ENCODE results near the gene SHKBP1.
"Not testable (repeated sequence)": the region's sequence is repeated elsewhere in the genome, so short reads cannot be mapped to it uniquely, and the experiment has no call there.

SHKBP1 gene

GRCh38 chr19:40556953-40557530, 19.6 kb upstream of the SHKBP1 start:
- DNase-seq = no peak

GRCh38 chr19:40559394-40559793, 17.3 kb upstream of the SHKBP1 start:
- no peak for DNase-seq

- DNase-seq = no peak
Measured at GRCh38 chr19:40560092-40560507, 16.6 kb upstream of the SHKBP1 start.

DNA sequence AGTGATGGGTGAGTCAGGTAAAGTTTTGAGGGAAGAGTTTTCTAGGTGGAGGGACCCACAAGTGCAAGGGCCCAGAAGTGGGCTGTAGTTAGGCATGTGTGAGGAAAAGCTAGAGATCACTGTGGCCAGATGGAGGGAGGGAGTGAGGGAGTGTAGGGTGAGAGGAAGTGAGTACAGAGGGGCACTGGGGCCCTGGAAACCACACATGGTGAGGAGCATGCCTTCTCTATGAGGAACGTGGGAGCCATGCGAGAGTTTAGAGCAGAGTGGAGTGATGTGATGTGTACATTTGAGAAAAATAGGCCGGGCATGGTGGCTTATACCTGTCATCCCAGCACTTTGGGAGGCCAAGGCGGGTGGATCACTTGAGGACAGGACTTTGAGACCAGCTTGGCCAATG, 14.7 kb upstream of the SHKBP1 start:
- no peak for DNase-seq

GRCh38 chr19:40564535-40564934, 12.1 kb upstream of the SHKBP1 start:
- DNase-seq = not testable (repeated sequence)

DNA sequence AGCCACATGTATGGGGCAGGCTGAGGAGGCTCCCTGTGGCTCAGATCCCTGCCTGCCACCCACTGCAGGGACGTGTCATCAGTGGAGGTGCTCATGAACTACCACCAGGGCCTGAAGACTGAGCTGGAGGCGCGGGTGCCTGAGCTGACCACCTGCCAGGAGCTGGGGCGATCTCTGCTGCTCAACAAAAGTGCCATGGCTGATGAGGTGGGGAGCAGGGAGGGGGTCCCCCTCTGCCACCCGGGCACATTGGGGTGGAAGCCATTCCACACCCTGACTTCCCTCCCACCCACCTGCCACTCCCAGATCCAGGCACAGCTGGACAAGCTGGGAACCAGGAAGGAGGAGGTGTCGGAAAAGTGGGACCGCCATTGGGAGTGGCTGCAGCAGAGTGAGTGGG, 11.3 kb upstream of the SHKBP1 start:
- DNase-seq = no peak

GRCh38 chr19:40565910-40566495, 10.7 kb upstream of the SHKBP1 start:
- DNase-seq = no peak

GRCh38 chr19:40567040-40567749, 9.5 kb upstream of the SHKBP1 start:
- no peak for DNase-seq

DNA sequence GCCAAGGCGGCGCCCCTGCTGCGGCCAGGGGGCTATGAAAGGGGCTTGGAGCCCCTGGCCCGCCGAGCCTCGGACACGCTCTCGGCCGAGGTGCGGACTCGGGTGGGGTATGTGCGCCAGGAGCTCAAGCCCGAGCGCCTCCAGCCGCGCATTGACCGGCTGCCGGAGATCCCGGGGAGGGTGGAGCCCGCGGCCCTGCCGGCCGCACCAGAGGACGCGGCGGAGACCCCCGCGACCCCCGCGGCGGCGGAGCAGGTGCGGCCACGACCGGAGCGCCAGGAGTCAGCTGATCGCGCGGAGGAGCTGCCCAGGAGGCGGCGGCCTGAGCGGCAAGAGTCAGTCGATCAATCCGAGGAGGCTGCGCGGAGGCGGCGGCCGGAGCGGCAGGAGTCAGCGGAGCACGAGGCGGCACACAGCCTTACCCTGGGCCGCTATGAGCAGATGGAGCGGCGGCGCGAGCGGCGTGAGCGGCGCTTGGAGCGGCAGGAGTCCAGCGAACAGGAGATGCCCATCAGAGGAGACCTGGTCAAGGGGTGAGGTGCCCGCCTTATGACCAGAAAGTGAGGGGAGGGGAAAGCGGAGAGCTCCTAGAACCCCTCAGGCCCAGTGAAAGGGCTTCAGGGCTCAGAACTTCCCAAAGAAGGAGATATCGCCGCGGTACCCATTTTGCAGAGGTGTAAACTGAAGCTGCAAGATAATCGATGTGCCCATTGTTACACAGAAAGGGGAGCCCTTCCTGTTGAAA, 8.8 kb upstream of the SHKBP1 start:
- DNase-seq = no peak

DNA sequence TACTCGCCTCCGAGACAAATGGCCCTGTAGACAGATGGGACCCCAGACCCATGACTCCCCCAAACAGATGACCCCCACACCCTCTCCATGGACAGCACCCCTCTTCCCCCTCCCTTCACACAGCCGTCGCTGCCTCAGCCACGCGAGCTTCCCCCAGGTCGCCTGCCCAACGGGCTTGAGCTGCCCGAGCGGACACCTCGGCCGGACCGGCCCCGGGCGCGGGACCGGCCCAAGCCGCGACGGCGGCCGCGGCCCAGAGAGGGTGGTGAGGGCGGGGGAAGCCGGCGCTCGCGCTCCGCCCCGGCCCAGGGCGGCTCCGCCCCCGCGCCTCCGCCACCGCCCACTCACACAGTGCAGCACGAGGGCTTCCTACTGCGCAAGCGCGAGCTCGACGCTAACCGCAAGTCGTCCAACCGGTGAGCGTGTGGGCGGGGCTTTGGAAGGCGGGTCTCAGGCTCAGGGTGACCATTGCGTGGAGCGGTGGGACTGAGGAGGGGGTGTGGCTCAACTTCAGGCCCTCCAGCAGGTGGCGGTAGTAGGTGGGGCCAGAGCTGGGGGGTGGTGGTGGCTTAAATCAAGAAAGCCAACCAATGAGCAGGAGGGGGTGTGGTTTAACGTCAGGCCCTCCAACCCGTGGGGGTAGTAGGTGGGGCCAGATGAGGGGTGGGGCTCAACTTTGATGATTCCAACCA, 6.2 kb upstream of the SHKBP1 start:
- DNase-seq = peak; percentile 93

GRCh38 chr19:40571005-40571318, 5.7 kb upstream of the SHKBP1 start:
- DNase-seq = no peak

DNA sequence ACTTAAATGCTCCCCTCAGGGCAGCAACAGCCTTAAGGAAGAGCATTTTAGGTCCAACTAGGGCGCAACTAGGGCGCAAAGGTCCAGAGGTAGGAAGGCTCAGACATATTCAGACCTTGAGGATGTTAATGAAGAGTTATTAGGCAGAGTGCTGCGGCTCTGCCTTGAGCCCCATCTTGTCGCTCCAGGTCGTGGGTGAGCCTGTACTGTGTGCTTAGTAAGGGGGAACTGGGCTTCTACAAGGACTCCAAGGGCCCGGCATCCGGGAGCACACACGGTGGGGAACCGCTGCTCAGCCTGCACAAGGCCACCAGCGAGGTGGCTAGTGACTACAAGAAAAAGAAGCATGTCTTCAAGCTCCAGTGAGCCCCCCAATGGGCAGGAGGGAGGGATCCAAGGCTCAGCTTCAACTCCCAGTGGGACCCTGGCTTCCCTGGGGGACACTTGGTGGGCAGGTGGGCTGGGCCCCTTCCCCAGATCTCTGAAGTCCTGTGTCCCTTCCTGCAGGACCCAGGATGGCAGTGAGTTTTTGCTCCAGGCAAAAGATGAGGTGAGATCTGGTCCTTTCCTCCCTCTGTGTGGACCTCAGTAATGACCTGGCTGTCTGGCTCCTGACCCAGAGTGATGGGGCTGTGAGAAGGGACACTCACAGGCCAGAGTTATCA, 4.7 kb upstream of the SHKBP1 start:
- DNase-seq = no peak

DNA sequence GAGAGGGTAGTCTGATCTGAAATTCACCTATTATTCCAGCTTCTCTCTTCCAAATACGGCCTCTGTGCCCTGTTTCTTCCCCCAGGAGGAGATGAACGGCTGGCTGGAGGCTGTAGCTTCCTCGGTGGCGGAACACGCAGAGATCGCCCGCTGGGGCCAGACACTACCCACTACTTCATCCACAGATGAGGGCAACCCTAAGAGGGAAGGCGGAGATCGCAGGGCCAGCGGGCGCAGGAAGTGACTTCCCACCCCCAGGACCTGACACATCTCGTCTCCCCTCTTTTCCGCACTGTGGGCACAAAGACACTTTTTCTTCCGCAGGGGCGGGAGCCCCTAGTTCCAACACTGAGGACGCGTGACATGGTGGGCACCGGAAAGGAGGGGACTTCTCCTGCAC, 1.3 kb upstream of the SHKBP1 start:
- no peak for DNase-seq

DNA sequence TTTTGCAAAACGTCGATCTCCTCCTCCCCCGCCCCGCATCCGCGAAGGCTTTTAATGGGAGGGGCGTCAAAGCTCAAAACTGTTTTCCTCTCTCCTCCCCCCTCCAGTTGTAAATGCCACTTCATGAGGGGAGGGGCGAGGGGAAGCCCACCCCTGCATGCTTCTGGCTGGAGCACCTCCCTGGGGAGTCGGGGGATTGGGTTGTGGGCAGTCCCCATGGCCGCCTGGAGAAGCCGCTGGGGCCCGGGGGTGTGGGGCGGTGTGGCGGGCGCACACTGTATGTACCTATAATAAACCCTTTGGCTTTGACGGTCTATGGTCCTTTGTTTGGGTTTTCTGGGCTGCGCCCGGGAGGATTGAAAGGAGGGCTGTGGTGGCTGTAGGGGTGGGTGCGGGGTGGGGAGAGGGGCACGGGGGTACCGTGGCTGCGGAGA, 505 bp upstream of the SHKBP1 start:
- no peak for DNase-seq

DNA sequence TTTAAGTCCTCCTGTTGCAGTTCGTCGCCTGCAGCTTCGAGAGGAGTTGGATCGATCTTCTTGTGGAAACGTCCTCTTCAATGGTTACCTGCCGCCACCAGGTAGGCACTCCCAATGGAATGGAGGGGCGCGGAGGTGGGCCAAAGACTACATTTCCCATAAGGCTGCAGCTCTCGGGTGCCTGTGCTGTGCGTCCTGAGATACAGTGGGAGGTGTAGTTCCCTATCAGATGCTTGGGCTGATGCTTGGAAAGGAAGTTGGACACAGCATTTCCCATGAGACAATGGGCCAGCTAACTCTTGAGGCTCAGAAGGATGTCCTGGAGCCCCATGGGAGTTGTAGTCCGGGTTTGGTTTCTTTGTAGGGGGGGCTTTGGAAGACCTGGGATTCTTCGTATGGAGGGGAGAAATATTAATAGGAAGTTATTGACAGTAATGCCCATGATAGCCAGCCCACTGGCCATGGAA, 1.8 kb downstream of the SHKBP1 start:
- peak; percentile 38 for DNase-seq

GRCh38 chr19:40580619-40581018, 3.9 kb downstream of the SHKBP1 start:
- DNase-seq = no peak

DNA sequence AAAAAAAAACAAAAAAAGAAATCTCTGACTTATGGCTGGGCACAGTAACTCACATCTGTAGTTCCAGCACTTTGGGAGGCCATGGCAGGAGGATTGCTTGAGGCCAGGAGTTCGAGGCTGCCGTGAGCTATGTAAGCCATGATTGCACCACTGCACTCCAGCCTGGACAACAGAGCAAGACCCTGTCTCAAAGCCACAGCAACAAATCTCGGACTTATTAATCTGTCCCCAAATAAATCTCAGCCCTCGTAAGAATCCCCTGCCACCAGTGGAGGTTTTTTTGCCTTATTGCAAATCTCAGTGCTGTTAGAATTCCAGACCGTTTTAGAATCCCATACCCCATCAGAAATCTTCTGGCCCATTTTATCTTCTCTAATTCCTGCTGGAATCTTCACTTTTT, 4.9 kb downstream of the SHKBP1 start:
- no peak for DNase-seq

- no peak for DNase-seq
Measured at GRCh38 chr19:40582467-40582866, 5.8 kb downstream of the SHKBP1 start.

DNA sequence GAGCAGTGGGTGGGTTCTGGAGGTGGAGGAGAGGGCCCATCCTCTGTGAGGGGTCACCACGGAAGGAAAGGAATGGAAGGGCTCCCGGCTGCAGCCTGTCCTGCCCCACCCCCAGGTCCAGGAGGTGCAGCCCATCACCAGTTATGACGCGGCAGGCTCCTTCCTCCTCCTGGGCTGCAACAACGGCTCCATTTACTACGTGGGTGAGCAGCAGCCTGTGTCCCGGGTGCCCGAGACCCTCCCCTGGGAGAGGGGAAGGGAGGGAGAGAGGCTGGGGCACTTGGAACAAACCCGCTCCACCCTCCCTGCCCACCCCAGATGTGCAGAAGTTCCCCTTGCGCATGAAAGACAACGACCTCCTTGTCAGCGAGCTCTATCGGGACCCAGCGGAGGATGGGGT, 6.6 kb downstream of the SHKBP1 start:
- DNase-seq = no peak

- no peak for DNase-seq
Measured at GRCh38 chr19:40584007-40584406, 7.3 kb downstream of the SHKBP1 start.

DNA sequence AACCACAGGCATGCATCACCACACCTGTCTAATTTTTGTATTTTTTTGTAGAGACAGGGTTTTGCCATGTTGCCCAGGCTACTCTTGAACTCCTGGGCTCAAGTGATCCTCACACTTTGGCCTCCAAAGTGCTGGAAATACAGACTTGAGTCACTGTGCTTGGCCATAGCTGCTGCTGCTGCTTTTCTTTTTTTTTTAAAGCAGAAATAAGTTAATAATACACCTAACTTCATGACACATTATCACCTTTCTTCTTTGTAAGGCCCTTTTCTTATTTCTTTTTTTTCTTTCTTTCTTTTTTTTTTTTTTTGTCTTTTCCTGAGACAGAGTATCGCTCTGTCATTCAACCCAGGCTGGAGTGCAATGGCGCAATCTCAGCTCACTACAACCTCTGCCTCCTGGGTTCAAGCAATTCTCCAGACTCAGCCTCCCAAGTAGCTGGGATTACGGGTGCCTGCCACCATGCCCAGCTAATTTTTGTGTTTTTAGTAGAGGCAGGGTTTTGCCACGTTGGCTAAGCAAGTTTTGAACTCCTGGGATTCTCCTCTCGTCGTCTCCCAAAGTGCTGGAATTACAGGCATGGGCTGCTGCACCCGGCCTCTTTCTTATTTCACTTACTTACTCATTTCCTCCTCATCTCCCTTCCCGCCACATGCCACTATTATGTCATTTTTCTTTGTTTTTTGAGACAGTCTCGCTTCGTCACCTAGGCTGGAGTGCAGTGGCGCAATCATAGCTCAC, 8.7 kb downstream of the SHKBP1 start:
- no peak for DNase-seq

- no peak for DNase-seq
Measured at GRCh38 chr19:40585982-40586422, 9.3 kb downstream of the SHKBP1 start.

All from activated T-cell treated with anti-CD3 and anti-CD28 coated beads, Interleukin-2, amount 50 U/mL, for 1 hour (primary cell).